Kidney tubule cell (primary cell): ENCODE results near the gene PATL2.
A peak's percentile ranks its signal among the peaks of the same experiment; 100 is the strongest.
"Not testable (repeated sequence)": the region's sequence is repeated elsewhere in the genome, so short reads cannot be mapped to it uniquely, and the experiment has no call there.

Source experiments
- DNase-seq: peaks from one replicate; pipeline ENCODE4 v3.0.0-alpha.2; 2018; ENCODE audit warnings: low spot score

The PATL2 gene

GRCh38 chr15:44647036-44647435 lies 64.1 kb downstream of the PATL2 start:
- no peak for DNase-seq

GRCh38 chr15:44646460-44646859 lies 64.7 kb downstream of the PATL2 start:
- DNase-seq, result no peak

DNA sequence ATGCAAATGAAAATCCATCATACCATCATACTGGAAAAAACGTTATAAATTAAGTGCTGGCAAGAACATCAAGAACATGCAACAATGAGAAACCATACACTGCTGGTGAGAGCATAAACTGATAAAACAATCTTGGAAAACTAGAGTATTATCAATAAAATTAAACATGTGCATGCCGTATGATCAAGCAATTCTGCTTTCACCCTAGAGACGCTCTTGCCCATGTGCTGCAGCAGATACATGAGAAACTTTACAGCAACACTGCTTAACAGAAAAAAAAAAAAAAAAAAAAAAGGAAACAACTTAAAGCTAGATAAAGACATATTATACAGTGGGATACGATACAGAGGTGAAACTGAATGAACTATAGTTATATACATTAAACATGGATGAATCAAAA lies 69.5 kb downstream of the PATL2 start:
- DNase-seq, result no peak

DNA sequence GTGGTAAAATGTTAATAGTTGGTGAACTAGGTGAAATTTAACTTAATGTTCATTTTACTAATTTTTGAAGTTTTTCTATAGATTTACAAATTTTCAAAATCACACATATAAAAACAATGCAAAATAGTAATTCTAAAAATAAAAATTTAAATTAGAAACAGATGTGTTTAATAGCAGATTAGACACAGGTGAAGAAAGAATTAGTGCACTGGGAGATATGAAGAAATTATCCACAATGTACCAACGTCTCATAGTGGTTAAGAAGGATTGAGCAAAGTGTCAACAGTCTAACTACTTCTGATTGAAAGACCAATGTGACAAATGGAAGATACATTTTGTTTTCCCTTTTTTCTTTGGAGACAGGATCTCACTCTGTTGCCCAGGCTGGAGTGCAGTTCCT lies 74.1 kb downstream of the PATL2 start:
- DNase-seq, result no peak

GRCh38 chr15:44633603-44634002 lies 77.5 kb downstream of the PATL2 start:
- no peak for DNase-seq

DNA sequence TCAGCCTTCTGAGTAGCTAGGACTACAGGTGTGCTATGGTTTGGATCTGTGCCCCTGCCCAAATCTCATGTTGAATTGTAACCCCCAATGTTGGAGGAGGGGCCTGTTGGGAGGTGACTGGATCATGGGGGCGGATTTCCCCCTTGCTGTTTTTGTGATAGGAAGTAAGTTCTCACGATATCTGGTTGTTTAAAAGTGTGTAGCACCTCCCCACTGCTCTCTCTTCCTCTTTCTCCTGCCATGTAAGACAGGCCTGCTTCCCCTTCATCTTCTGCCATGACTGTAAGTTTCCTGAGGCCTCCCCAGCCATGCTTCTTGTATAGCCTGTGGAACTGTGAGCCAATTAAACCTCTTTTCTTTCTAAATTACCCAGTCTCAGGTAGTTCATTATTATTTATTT lies 85.8 kb downstream of the PATL2 start:
- DNase-seq, result not testable (repeated sequence)

DNA sequence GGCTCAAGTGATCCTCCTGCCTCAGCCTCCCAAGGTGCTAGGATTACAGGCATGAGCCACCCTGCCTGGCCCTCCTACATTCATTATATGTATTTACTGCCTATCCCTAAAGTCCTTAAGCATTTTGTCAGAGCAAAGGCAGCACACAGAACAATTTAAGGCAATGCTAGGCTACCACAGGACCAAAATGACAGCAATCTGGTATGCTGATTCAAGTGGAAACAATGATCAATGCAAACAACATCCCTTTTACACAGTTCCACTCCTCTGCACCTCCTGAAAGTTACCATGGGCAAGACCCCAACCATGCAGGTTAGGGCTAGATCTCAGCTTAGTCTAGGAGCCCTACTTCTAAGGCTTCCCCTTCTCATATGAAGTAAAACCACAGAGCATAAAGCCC lies 87.9 kb downstream of the PATL2 start:
- no peak for DNase-seq

- DNase-seq, result peak; percentile 64
These were observed 91.0 kb downstream of the PATL2 start for GRCh38 chr15:44620081-44620480.

GRCh38 chr15:44616974-44617373 lies 94.1 kb downstream of the PATL2 start:
- no peak for DNase-seq
